CD4-positive, alpha-beta T cell treated with Interferon gamma for 1 hour (primary cell): ENCODE results near the gene ADAMTS12.
"Not testable (repeated sequence)": the region's sequence is repeated elsewhere in the genome, so short reads cannot be mapped to it uniquely, and the experiment has no call there.

ENCODE experiments used
- DNase-seq: peaks from one replicate; pipeline ENCODE4 v3.0.0-alpha.2; 2020

Gene ADAMTS12

GRCh38 chr5:33563983-33564908 lies 327.5 kb downstream of the ADAMTS12 start:
- no peak for DNase-seq

- no peak for DNase-seq
Observed at GRCh38 chr5:33563530-33563929, 328.3 kb downstream of the ADAMTS12 start.

GRCh38 chr5:33558489-33558888 lies 333.3 kb downstream of the ADAMTS12 start:
- no peak for DNase-seq

- no peak for DNase-seq
Observed at GRCh38 chr5:33557605-33558004, 334.2 kb downstream of the ADAMTS12 start.

GRCh38 chr5:33556330-33557328 lies 335.2 kb downstream of the ADAMTS12 start:
- no peak for DNase-seq

- DNase-seq = no peak
Observed at GRCh38 chr5:33549982-33550567, 341.7 kb downstream of the ADAMTS12 start.

GRCh38 chr5:33539790-33540189 lies 352.0 kb downstream of the ADAMTS12 start:
- not testable (repeated sequence) for DNase-seq

- no peak for DNase-seq
Observed at GRCh38 chr5:33539212-33539611, 352.6 kb downstream of the ADAMTS12 start.

- no peak for DNase-seq
Observed at GRCh38 chr5:33538201-33538600, 353.6 kb downstream of the ADAMTS12 start.

GRCh38 chr5:33537240-33537639 lies 354.6 kb downstream of the ADAMTS12 start:
- no peak for DNase-seq

- DNase-seq = no peak
Observed at GRCh38 chr5:33536802-33537201, 355.0 kb downstream of the ADAMTS12 start.

GRCh38 chr5:33531824-33532223 lies 360.0 kb downstream of the ADAMTS12 start:
- no peak for DNase-seq

- DNase-seq = no peak
Observed at GRCh38 chr5:33531037-33531298, 360.8 kb downstream of the ADAMTS12 start.

GRCh38 chr5:33530183-33531036 lies 361.4 kb downstream of the ADAMTS12 start:
- DNase-seq = no peak

GRCh38 chr5:33527696-33528095 lies 364.1 kb downstream of the ADAMTS12 start:
- DNase-seq = no peak

GRCh38 chr5:33526755-33527154 lies 365.0 kb downstream of the ADAMTS12 start:
- no peak for DNase-seq

GRCh38 chr5:33524476-33524875 lies 367.3 kb downstream of the ADAMTS12 start:
- no peak for DNase-seq

GRCh38 chr5:33523208-33523771 lies 368.5 kb downstream of the ADAMTS12 start:
- DNase-seq = no peak

GRCh38 chr5:33516421-33516820 lies 375.4 kb downstream of the ADAMTS12 start:
- DNase-seq = no peak

- not testable (repeated sequence) for DNase-seq
Observed at GRCh38 chr5:33515366-33515765, 376.4 kb downstream of the ADAMTS12 start.

- DNase-seq = no peak
Observed at GRCh38 chr5:33513462-33514185, 378.2 kb downstream of the ADAMTS12 start.
